HUDEP-2 (cell line): ENCODE data around the gene MFSD2B.
A peak's percentile ranks its signal among the peaks of the same experiment; 100 is the strongest.
"Not testable (repeated sequence)": the region's sequence is repeated elsewhere in the genome, so short reads cannot be mapped to it uniquely, and the experiment has no call there.

ENCODE experiments used
- DNase-seq, 76 experiments: peaks; one replicate each; lab custom pipeline; 2025; ENCODE audit not compliant: unreplicated experiment in 76 of 76; lab: John Stamatoyannopoulos, UW

MFSD2B gene

GRCh38 chr2:24009680-24010476 is at the start of gene MFSD2B:
TSS of gene MFSD2B (plus strand) at chr2:24010085. CDS start at chr2:24010097, 12 bp downstream.
- peak in 62 of 76 experiments; percentile 12 to 81 (median 56) for DNase-seq

GRCh38 chr2:23967846-23968245 is 42.0 kb upstream of the MFSD2B start:
- DNase-seq = no peak

GRCh38 chr2:23976883-23977282 is 33.0 kb upstream of the MFSD2B start:
- no peak for DNase-seq

GRCh38 chr2:23988371-23988770 is 21.5 kb upstream of the MFSD2B start:
- DNase-seq = peak in 30 of 76 experiments; percentile 6 to 61 (median 28)

- DNase-seq = no peak
These were observed 17.0 kb upstream of the MFSD2B start for GRCh38 chr2:23992931-23993330.

- DNase-seq = no peak
These were observed 16.1 kb upstream of the MFSD2B start for GRCh38 chr2:23993736-23994269.

- no peak for DNase-seq
These were observed 15.3 kb upstream of the MFSD2B start for GRCh38 chr2:23994567-23994966.

GRCh38 chr2:24007693-24008092 is 2.2 kb upstream of the MFSD2B start:
- DNase-seq = no peak

- DNase-seq = peak in 1 of 76 experiments; percentile 60
These were observed 1.1 kb upstream of the MFSD2B start for GRCh38 chr2:24008672-24009366.

- peak in 2 of 76 experiments; percentile 67 to 75 for DNase-seq
These were observed 562 bp upstream of the MFSD2B start for GRCh38 chr2:24009367-24009679.

- peak in 39 of 76 experiments; percentile 16 to 85 (median 52) for DNase-seq
These were observed 778 bp downstream of the MFSD2B start for GRCh38 chr2:24010477-24011249.

GRCh38 chr2:24011250-24012104 is 1.6 kb downstream of the MFSD2B start:
- peak in 73 of 76 experiments; percentile 47 to 95 (median 84) for DNase-seq

GRCh38 chr2:24012521-24013188 is 2.8 kb downstream of the MFSD2B start:
- no peak for DNase-seq

- DNase-seq = not testable (repeated sequence)
These were observed 5.0 kb downstream of the MFSD2B start for GRCh38 chr2:24014902-24015301.

- DNase-seq = no peak
These were observed 5.9 kb downstream of the MFSD2B start for GRCh38 chr2:24015562-24016375.

GRCh38 chr2:24016376-24016761 is 6.5 kb downstream of the MFSD2B start:
- peak in 1 of 76 experiments; percentile 14 for DNase-seq

- no peak for DNase-seq
These were observed 7.2 kb downstream of the MFSD2B start for GRCh38 chr2:24016853-24017703.

- DNase-seq = no peak
These were observed 7.8 kb downstream of the MFSD2B start for GRCh38 chr2:24017711-24018110.
